SK-N-MC (cell line): ENCODE data around the gene ACP7.
"Not testable (repeated sequence)": the region's sequence is repeated elsewhere in the genome, so short reads cannot be mapped to it uniquely, and the experiment has no call there.

Experiments used
- DNase-seq: peaks from one replicate; pipeline ENCODE4 v3.0.0-alpha.2; 2011; ENCODE audit warnings: low read depth, low spot score
- H3K27ac ChIP-seq: fragments of 200-600 bp; sonication (generic); 2 replicates; pipeline ENCODE4 v1.5.1; 2016; ENCODE audit warnings: mixed run types
- H3K36me3 ChIP-seq: fragments of 200-600 bp; sonication (generic); 2 replicates; pipeline ENCODE4 v1.6.1; 2017; ENCODE audit warnings: antibody characterized with exemption, low read length, mixed read lengths; ENCODE audit not compliant: insufficient read depth
- H3K4me3 ChIP-seq: fragments of 200-600 bp; sonication (generic); 2 replicates; pipeline ENCODE4 v1.5.1; 2016
- H3K9ac ChIP-seq: fragments of 200-600 bp; sonication (generic); 2 replicates; pipeline ENCODE4 v1.8.0; 2017; ENCODE audit warnings: mixed run types, mixed read lengths; ENCODE audit not compliant: insufficient read length
- H3K9me3 ChIP-seq: fragments of 200-600 bp; sonication (generic); 2 replicates; pipeline ENCODE4 v1.6.1; 2017; ENCODE audit warnings: low read depth, mild to moderate bottlenecking, antibody characterized with exemption, low read length, moderate library complexity, mixed read lengths
- EZH2 ChIP-seq: fragments of 200-600 bp; sonication (generic); IDR thresholded peaks from one replicate; pipeline ENCODE4 v1.6.1; 2017; ENCODE audit warnings: antibody characterized with exemption
- FOXP2 ChIP-seq: optimal IDR thresholded peaks from 2 replicates; pipeline ENCODE3; 2011; ENCODE audit warnings: mild to moderate bottlenecking, moderate library complexity; ENCODE audit not compliant: insufficient read depth; ENCODE audit errors: extremely low read length, control extremely low read depth
- POLR2AphosphoS5 ChIP-seq: IDR thresholded peaks from 2 replicates; pipeline ENCODE4 v1.6.1; 2012; ENCODE audit warnings: mild to moderate bottlenecking, low read depth, low read length, borderline replicate concordance

ACP7 gene

DNA sequence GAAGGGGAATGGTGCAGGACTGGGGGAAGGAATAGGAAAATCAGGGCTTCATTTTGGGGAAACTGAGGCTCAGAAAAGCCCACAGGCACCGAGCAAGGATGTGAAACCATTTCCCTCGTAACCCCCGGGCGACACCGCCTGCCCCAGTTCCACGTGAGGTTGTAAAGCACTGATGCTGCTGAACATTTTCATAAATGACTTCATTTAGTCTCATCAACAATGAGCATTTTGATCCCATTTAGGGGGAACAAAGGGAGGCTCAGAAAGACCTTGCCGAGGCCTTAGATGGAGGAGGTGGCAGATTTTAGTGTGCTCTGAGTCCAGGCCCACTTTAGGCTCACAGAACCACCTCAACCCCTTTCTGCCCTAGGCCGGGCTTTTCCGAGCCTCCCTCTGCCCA, 31.3 kb upstream of the ACP7 start:
- H3K36me3 ChIP-seq: no peaks in the 10 kb centered on the region
- TF ChIP-seq EZH2: no peak
- TF ChIP-seq POLR2AphosphoS5: no peak
- no peak for TF ChIP-seq FOXP2

DNA sequence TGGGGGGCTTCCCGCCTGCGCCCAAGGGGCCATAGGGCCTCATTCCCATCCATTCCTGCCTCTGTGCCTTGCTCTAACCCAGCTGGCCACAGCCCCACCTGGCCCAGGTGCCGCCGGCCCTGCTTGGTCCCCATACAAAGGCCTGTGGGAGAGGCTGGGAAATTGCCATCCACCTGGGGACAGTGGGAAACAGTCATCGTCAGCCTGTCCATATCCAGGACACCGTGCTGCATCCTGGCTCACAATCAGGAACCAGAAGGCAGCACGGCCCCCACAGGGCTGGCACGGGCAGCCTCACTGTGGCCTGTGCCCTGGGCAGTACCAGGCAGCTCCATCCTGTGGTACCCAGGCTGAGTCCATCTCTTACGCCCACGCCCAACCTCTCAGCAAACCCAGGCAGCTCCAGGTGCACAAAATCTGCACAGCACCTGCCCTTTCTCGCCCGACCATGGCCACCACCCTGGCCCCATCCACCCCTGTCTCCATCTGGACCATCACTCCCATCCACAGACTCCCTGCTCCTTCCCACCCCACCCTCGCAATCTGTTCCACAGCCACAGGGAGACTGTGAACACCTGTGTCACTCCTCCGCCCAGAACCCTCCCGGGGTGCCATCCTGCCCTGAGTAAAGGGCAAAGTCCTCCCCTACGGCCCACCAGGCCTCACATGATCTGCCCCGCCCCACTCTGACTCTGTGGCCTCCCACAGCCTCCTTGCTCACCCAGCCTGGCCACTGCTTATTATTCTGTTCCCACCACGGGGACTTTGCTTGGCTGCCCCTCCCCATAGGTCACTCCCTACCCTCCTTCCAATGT, 30.7 kb upstream of the ACP7 start:
- H3K36me3 ChIP-seq: no peaks in the 10 kb centered on the region
- H3K9me3 ChIP-seq: no peaks in the 10 kb centered on the region
- H3K27ac ChIP-seq: no peak overlapping the region
- no peak for TF ChIP-seq FOXP2
- no peak for TF ChIP-seq POLR2AphosphoS5
- no peak for TF ChIP-seq EZH2
- H3K9ac ChIP-seq: no peak overlapping the region
- H3K4me3 ChIP-seq: no peak overlapping the region
- DNase-seq: no peak

More for the DNA sequence above, 31.3 kb upstream of the ACP7 start:
- H3K4me3 ChIP-seq: no peak overlapping the region
- DNase-seq: no peak
- H3K9ac ChIP-seq: no peak overlapping the region
- H3K27ac ChIP-seq: no peak overlapping the region
- no peaks in the 10 kb centered on the region for H3K9me3 ChIP-seq

DNA sequence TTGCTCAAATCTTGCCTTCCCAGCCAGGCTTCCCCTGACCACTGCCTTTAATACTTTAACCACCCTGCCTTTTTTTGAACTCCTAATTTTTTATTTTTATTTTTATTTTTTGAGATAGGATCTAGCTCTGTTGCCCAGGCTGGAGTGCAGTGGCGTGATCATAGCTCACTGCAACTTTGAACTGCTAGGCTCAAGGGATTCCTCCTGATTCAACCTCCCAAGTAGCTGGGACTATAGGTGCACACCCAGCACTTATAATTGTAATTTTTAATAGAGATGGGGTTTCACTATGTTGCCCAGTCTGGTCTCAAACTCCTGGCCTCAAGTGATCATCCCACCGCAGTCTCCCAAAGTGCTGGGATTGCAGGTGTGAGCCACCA, 30.1 kb upstream of the ACP7 start:
- Histone ChIP-seq H3K9ac (no peak overlapping the region), H3K27ac (no peak overlapping the region), H3K9me3 (no peaks in the 10 kb centered on the region), H3K36me3 (no peaks in the 10 kb centered on the region), H3K4me3 (no peak overlapping the region)
- TF ChIP-seq FOXP2 (no peak), POLR2AphosphoS5 (no peak), EZH2 (no peak)
- DNase-seq: no peak

DNA sequence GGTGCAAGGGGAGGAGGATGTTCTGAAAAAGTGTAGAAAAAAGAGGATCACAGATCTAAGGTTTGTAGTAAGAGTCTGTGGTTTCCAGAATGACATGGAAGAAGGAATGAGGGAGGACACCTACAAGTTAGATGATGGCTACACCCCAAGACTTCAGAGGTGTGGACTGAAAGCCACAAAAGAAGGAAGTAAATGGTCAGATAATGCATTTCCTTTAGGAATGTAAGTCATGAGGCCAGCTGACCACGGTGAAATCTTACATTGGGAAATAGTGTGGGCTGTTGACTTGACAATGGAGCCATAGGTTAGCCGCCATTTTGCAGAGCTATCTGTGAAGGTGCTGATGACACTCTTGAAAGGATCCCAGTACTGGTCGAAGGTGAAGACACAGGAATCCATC, 26.6 kb upstream of the ACP7 start:
- Histone ChIP-seq H3K36me3 (no peaks in the 10 kb centered on the region), H3K9me3 (no peaks in the 10 kb centered on the region), H3K27ac (no peak overlapping the region), H3K9ac (no peak overlapping the region), H3K4me3 (no peak overlapping the region)
- DNase-seq: no peak
- TF ChIP-seq FOXP2: no peak
- TF ChIP-seq EZH2: no peak
- TF ChIP-seq POLR2AphosphoS5: no peak

DNA sequence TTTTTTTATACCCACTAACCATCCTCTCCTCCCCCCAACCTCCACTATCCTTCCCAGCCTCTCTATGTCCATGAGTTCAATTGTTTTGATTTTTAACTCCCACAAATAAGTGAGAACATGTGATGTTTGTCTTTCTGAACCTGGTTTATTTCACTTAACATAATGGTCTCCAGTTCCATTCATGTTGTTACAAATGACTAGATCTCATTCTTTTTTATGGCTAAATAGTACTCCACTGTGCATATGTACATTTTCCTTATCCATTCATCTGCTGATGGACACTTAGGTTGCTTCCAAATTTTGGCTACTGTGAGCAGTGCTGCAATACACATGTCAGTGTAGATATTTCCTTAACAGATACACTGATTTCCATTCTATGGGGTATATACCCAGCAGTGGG, 24.9 kb upstream of the ACP7 start:
- no peak for TF ChIP-seq EZH2
- no peak for TF ChIP-seq FOXP2
- no peak for TF ChIP-seq POLR2AphosphoS5
- Histone ChIP-seq H3K9me3 (no peaks in the 10 kb centered on the region), H3K36me3 (no peaks in the 10 kb centered on the region), H3K9ac (no peak overlapping the region), H3K27ac (no peak overlapping the region), H3K4me3 (no peak overlapping the region)
- DNase-seq: no peak

DNA sequence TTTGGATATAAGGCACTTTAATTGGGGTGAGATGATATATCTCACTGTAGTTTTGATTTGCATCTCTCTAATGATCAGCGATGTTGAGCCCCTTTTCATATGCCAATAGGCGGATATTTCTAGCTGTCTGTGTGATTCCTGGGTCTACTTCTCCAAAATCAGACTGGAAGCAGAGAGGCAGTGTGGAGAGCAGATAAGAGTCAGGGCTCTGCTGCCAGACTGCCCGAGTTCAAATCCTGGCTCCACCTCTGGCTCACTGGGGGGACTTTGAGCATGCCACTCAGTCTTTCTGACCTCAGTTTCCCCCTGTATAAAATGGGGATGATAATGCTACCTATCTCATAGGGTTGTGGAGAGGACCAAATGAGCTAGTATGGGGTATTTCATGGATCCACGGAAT, 24.0 kb upstream of the ACP7 start:
- Histone ChIP-seq H3K36me3 (no peaks in the 10 kb centered on the region), H3K27ac (no peak overlapping the region), H3K4me3 (no peak overlapping the region), H3K9me3 (no peaks in the 10 kb centered on the region), H3K9ac (no peak overlapping the region)
- DNase-seq: no peak
- no peak for TF ChIP-seq FOXP2
- TF ChIP-seq EZH2: no peak
- TF ChIP-seq POLR2AphosphoS5: no peak

DNA sequence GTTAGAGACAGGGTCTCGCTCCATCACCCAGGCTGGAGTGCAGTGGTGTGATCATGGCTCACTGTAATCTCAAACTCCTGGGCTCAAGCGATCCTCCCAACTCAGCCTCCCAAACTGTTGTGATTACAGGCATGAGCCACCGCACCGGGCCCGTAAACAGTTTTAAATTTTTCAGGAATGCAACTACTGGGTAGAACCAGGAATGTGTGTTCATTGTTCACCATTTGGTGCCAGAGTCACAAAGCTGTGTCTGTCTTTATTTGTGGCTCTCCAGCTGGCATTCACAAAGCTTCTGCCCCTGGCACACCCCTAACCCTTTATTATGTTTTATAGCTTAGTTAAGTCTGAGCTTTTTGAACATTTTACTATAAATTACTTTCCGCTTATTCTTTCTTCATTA, 19.8 kb upstream of the ACP7 start:
- H3K9ac ChIP-seq: no peak overlapping the region
- H3K36me3 ChIP-seq: no peaks in the 10 kb centered on the region
- no peak for TF ChIP-seq FOXP2
- TF ChIP-seq POLR2AphosphoS5: no peak
- no peak for TF ChIP-seq EZH2
- no peak for DNase-seq
- no peak overlapping the region for H3K27ac ChIP-seq
- no peak overlapping the region for H3K4me3 ChIP-seq
- H3K9me3 ChIP-seq: no peaks in the 10 kb centered on the region

DNA sequence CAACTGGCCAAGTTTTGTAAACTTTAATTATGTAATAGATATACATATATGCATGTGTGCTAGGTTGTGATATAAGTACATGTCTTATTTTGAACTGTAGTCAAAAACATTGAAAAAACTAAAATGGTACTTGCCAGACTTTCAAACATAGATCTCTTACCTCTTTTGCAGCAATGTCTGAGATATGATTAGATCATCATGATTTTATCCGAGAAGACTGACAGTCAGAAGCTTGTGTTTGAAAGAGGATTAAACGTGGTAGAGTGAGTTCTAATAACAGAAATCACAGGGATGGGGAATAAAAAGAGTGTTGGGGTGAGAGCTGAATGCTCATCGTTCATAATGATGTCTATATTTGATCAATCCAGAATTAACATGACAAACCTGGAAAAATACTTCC, 18.2 kb upstream of the ACP7 start:
- Histone ChIP-seq H3K27ac (no peak overlapping the region), H3K4me3 (no peak overlapping the region), H3K9ac (no peak overlapping the region), H3K9me3 (no peaks in the 10 kb centered on the region), H3K36me3 (no peaks in the 10 kb centered on the region)
- DNase-seq: no peak
- TF ChIP-seq FOXP2 (no peak), EZH2 (no peak), POLR2AphosphoS5 (no peak)

DNA sequence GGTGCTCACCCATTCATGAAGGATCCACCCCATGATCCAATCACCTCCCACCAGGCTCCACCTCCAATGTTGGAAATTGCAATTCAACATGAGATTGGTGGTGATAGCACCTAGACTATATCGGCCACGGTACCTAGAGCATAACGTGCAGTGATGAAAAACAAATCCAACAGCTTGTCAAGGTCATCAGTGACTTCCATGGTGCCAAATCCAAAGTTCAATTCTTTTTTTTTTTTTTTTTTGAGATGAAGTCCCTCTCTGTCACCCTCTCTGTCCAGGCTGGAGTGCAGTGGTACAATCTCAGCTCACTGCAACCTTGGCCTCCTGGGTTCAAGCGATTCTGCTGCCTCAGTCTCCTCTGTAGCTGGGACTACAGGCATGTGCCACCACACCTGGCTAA, 17.1 kb upstream of the ACP7 start:
- H3K27ac ChIP-seq: no peak overlapping the region
- no peak overlapping the region for H3K9ac ChIP-seq
- no peaks in the 10 kb centered on the region for H3K36me3 ChIP-seq
- TF ChIP-seq EZH2: no peak
- TF ChIP-seq POLR2AphosphoS5: no peak
- TF ChIP-seq FOXP2: no peak
- H3K4me3 ChIP-seq: no peak overlapping the region
- DNase-seq: no peak
- H3K9me3 ChIP-seq: no peaks in the 10 kb centered on the region

DNA sequence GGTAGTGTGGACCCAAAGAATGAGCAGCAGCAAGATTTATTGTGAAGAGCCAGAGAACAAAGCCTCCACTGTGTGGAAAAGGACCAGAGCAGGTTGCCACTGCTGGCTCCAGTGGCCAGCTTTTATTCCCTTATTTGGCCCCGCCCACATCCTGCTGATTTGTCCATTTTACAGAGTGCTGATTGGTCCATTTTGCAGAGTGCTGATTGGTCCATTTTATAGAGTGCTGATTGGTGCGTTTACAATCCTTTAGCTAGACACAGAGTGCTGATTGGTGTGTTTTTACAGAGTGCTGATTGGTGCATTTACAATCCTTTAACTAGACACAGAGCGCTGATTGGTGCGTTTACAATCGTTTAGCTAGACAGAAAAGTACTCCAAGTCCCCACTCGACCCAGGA, 15.9 kb upstream of the ACP7 start:
- not testable (repeated sequence) for H3K27ac ChIP-seq, H3K9ac ChIP-seq, H3K4me3 ChIP-seq, DNase-seq, H3K9me3 ChIP-seq, H3K36me3 ChIP-seq
